SK-MEL-5 (cell line): Measurements from ENCODE around the gene SNCB. TPM values are rescaled to one million over a fixed set of nuclear protein-coding genes. Genes with fewer than 3 reads are reported as not detected.

ENCODE experiments used
- DNase-seq: peaks from one replicate; pipeline ENCODE4 v3.0.0-alpha.2; 2016; ENCODE audit warnings: low read depth, low spot score
- in situ Hi-C: cut with HindIII; loops from 2 replicates; pipeline ENCODE4 v1.10.0; 2016; ENCODE audit warnings: low sequenced_read_pairs, high pct_unique_total_duplicates, low pct_unique_long_range_greater_than_20kb
- total RNA-seq: library from RNA; depleted of rRNA; stranded (reverse); fragments of >200 nt; shearing (Covaris generic); gene quantifications from 2 replicates; pipeline ENCODE4 v1.2.3, GENCODE V29; 2014

Gene SNCB
- total RNA-seq, 1 experiment from 2014 or later: 0.26 TPM

DNA sequence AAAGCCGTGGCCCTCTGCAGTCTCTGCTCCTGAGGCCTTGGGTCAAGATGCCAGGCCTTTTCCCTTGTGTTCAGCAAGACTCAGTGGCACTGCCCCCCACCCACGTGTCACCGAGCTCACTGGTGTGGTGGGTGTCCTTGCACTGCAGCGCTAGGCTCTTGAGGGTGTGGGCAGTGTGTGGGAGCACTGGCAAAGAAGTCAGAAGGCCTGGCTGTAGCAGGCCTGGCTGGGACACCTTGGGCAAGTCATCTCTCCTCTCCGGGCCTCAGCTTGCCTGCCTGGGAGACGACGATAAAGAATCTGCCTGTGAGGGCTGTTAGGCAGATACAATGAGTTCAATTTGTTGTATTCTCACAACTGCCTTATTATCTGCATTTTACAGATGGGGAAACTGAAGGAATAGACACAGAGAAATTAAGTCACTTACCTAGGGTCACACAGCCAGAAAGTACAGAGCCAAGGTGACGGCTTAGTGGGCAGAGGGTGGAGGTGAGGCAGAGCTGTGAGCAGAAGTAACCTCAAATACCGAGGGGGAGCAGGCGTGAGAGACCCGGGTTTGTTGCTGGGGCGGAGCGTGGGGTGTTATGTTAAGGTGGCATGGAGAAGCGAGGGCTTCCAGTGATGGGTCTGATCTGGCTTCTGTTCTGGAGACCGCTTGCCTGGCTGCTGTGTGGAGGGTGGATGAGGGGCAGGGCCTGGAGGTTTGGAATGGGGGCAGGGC is 18.3 kb upstream of the SNCB start:
- in situ Hi-C loops: no loop called here

DNA sequence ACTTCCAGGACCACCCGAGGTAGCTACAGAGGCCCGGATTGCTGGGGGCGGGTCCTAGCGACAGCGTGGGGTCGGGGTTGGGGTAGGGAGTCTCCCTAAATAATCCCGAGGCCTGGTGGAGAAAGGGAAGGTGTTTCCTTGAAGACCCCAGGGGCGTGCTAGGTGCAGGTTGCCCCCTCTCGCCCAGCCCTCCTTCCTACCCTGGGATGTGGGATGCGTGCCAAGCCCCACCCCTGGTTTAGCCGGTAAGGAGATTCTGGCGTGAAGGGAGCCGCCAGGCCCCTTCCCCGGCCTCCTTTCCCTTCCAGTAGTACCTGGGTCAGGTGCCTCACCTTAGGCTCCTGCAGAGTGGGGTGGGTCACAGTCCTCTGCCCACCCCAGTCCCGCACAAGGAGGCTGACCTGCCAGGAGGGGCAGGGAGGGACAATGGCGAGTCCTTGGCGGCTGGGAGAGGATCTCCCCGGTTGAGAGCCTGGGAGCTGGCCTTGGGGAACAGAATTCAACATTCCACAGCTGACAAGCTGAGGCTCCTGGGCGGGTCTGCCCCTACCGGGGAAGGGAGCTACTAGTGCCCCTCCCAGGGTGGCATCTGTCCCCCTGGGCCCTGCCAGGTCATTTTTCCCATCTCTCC is 17.6 kb upstream of the SNCB start:
- DNase-seq: no peak
- in situ Hi-C loops: no loop called here

More for the DNA sequence above, 18.3 kb upstream of the SNCB start:
- no peak for DNase-seq

DNA sequence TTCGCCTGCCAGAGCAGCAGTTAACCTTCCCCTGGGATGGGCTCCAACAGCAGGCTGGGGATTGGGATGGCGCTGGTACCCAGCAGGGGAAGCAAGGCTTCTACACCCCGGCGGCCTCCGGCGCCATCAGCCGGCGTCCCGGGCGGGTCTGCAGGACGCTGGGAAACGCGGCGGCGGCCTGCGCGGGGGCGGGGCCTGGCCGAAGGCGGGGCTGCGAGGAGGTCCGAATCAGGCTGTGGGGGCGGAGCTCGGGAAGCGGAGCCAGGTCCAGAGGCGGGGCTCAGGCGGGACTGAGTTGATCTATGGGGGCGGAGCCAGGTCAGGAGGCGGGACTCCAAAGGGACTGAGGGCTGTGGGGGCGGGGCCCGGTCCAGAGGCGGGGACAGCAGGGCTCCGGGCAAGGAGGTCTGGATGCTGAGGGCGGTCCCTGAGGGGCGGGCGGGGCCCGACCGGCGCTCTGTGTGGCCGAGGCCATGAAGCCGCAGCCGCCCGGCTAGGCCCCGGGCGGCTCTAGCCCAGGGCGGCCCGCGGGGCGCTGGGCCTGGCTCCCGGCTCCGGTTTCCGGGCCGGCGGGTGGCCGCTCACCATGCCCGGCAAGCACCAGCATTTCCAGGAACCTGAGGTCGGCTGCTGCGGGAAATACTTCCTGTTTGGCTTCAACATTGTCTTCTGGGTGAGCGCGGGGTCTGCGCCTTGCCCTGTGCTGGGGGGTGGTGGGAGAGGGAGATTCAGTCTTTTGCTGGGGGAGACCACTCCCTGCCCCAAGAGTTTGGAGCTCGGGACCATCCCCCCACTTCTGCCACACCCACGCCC is 16.9 kb upstream of the SNCB start, which contains the start of gene TSPAN17:
Gene TSPAN17, plus strand, starts transcription at position 455 of the 813 bp plus-strand sequence. Its CDS starts 132 bp downstream, at position 587.
- in situ Hi-C loops: no loop called here
- DNase-seq: peak; percentile 97

DNA sequence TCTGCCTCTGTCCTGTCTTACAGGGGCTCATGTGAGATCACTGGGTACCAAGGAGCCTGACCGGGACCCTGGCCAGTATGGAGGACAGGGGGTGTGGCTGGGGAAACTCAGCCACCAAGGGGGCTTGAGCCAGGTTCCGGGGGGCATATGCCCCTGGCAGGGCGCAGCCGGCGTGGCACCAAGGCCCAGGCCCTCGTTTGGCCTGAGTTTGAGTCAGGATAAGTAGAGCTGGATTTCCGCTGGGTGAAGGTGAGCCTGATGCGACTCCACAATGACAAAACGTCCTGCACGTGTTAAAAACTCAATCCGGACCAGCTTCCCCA is 16.3 kb upstream of the SNCB start:
- DNase-seq: no peak
- in situ Hi-C loops: no loop called here

DNA sequence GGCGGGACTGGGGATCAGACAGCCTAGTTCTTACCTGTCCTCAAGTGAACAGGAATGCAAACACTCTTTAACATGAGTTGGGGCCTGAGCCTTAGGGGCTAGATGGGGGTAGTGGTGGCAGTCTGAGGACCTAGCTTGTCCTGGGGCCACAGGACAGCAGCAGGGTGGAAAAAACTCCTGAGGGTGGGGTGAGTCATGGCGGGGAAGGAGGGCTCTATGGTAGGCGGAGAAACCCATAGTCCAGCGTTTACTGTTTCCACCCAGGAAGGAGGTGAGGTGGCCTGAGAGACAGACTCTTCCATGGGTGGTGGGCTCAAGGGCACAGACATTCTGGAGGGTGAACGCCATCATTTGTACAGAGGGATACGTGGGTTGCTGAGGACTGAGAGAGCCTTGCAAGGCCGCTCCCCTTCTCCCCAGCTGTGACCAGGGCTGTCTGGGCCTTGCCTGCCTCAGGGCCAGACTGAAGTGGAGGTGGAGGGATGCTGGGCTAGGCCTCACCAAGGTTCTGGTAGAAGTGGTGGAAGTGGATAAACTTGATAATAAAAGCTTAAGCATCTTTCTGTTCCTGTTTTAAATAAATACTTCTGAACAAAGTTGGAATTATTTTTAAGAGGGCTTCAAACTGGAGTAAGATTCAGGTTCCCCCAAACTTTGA is 15.8 kb upstream of the SNCB start:
- in situ Hi-C loops: no loop called here
- no peak for DNase-seq

DNA sequence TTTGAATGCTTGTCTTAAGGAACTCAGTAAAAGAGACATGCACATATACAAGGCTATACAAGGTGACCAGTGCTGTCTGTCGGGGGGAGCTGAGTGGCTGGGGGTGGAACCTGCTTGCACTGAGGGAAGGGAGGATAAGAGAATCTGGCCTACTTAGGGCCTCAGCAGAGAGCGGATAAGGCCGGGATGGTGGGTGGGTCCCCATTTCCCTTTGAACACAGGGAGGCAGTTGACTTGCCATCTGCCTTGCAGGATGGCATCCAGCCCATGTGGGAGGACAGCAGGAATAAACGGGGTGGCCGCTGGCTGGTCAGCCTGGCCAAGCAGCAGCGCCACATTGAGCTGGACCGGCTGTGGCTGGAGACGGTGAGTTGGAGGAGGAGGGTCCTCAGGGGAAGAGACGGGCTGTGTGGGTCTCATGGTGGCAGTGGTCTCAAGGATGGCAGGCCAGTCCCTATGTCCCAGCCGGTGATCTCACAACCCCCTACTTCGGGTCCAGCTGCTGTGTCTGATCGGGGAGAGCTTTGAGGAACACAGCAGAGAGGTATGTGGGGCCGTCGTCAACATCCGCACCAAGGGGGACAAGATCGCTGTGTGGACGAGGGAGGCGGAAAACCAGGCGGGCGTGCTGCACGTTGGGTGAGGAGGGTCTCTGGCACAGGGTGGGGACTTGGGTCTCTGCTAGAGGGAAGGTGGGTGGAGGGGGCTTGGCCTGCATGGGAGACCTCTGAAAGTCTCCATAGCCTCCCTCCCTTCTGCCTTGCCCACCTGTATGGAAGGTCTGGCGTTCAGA is 14.7 kb upstream of the SNCB start:
- in situ Hi-C loops: no loop called here
- DNase-seq: no peak

DNA sequence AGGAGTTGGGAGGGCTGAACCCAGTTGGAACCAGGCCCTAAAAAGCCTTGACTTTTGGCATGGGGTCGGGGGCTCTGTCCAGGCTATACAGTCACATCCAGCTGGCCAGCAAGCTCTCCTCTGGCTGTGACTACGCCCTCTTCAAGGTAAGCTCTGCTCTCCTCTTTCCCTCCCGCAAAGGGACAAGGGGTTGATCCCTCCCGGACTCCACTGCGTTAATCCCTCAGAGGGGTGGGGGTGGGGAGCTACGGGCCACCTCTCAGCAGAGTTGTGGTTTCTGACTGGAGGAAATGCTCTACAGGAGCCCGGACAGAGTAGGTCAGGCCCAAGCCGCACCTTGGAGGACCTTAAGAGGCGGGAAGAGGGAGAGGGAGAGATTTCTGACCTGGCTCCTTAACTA is 14.0 kb upstream of the SNCB start:
- no peak for DNase-seq
- in situ Hi-C loops: no loop called here

DNA sequence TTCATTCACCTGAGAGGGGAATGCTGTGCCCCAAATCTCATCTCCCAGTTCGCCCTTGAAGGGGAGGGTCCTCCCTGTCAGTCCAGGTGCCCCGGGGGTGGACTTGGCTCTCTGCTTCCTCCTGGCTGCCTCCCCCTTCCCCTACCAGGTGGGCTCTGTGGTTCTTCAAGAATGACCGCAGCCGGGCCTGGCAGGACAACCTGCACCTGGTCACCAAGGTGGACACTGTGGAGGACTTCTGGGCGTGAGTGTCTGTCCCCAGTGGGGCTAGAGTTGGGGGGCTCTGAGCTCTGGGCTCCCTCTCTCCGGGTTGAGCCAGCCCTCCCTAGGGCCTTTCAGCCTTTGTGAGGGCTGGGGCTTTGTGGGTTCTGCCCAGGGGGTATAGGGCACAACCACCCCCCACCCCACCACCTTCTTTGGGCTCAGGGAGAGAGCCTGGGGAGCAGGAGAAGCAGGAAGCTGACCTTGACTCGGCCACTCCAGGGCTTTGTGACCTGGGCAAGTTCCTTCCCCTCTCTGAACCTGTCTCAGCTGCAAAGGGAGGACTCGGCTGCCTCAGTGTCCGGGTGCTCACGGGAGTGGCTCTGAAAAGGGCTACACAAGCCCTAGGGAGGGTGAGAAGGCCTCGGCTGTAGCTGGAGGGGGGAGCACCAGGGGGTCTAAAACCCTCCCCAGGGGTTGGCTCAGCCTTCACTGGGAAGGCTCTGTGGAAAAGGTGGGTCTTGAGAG is 13.3 kb upstream of the SNCB start:
- in situ Hi-C loops: no loop called here
- DNase-seq: no peak

DNA sequence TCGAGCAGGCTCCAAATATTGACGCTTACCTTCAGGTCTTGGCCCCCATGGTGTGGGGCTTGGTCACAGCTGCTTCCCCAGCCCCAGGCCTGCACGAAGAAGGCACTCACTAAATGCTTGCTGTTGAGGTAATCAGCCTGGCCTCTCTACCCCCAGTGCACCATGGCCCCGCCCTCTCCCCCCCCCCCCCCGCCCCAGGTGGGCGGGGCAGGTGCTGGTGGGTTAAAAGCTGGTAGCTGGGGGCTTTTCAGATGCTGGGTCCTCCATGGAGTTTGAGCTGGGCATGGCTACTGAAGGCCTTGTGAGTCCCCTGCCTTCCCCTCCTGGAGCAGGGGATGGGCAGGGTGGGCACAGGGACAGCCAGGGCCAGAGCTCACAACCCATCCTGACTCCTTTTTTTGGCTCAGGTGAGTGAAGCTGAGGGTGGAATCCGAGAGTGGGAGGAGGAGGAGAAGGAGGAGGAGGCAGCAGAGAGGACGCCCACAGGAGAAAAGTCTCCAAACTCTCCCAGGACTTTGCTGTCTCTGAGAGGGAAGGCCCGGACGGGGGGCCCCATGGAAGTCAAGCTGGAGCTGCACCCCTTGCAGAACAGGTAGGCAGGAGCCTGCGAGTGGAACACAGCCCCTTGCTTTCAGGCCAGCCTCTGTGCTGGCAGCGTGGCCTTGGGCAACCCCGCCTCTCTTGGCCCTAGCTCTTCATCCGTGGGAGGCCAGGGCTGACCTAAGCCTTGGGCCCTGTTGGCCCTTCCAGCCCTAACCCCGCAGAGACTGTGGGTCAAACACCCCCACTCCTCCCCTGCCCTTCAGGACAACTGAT is 12.5 kb upstream of the SNCB start:
- in situ Hi-C loops: no loop called here
- DNase-seq: no peak

DNA sequence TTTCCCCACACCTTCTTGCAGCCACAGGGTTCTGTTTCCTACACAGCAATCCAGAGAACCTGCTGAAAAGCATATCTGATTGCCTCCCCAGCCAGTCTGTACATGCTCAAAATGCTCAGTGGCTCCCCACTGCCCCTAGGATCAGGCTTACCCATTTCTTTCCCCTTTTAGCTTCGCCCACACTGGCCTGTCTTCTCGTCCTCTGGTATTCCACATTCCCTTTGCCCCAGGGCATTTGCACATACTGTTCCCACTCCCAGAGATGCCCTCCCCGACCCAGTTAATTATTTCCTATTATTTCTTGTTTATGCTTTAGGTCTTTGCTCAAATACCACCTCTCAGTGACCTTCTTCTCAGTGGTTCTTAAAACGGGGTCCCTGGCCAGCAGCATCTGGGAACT is 10.3 kb upstream of the SNCB start:
- in situ Hi-C loops: no loop called here
- no peak for DNase-seq

DNA sequence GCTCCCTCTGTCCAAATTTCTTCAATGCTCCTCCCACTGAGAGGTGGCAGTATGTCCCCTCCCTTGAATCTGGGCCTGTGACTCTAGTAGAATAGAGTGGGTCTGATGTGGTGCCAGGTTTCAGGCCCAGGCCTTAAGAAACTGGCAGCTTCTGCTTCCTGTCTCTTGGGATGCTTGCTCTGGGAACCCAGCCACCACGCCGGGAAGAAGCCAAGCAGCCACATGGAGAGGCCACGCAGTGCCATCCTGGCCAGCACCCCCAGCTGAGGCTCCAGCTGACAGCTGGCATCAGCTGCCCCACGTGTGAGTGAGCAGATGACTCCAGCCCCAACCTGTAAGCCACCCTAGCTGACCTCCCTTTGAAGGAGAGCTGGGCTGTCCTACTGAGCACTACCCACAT is 9.6 kb upstream of the SNCB start:
- no peak for DNase-seq

DNA sequence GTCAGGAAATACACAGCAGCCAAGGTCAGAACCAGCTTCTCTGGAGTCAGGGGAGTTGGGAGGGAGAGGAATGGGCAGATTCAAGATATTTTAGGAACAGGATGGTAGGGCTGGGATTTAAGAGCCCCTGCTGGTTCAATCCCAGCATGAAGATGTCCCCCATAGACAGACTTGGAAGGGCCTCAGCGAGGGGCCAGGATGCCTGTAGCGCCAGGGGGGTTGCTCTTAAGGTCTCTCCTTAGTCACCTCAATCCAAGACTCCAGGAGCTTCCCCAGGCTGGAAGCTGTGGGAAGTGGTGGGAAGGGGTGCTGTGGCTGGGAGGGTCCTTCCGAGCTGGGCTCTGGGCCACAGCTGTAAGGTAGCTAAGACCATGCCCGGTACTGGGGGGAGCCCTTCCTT is 8.9 kb upstream of the SNCB start:
- DNase-seq: no peak
- in situ Hi-C loops: no loop called here

More for the DNA sequence above, 9.6 kb upstream of the SNCB start:
- in situ Hi-C loops: no loop called here

DNA sequence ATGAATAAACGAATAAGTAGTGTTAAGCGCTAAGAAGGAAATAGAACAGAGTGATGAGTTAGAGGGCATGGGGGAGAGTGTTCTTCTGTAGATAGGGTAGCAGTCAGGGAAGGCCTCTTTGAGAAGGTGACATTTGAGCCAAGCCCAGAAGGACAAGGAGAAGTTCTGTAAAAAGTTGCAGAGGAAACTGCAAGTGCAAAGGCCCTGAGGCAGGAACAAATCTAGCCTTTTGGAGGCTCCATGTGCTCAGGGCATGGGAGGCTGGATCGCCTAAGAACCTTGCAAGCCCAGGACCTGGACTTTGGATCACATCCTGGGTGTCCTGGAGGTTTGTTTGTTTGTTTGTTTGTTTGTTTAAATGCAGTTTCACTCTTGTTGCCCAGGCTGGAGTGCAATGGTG is 8.1 kb upstream of the SNCB start:
- DNase-seq: no peak
- in situ Hi-C loops: no loop called here

DNA sequence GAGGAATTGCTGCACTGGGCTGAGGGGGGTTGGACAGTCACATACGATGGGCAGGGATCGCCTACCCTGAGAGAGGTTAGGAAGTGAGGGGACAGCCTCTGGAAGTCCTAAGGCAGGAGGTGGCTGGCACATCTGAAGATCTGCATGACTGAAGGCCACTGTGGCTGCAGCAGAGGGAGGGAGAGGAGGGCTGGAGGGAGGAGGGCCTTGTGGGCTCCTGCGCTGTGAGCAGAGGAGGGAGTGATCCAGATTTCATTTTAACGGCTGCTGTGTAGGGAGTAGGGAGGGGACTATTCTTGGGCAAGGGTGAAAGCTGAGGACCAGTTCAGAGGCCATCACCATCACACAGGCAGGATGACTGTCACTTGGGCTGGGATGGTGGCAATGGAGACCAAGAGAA is 7.2 kb upstream of the SNCB start:
- DNase-seq: no peak
- in situ Hi-C loops: no loop called here

DNA sequence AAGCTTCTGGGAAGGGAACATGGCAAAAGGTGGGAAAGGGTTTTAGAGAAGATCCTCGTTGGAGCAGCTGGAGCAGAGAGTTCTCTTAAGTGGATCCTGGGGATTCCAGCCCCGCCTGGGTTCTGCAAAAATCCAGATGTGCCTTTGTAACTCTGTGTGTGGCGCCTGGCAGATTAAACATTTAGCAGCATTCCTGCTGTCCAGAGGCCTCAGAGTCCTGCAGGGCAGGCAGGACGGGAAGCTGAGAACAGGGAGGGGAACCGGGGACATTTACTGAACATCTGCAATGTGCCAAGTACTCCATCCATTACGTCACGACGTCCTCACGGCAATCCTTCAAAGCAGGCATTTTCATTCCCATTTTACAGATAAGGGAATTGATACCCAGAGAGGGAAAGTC is 6.1 kb upstream of the SNCB start:
- in situ Hi-C loops: no loop called here
- no peak for DNase-seq

DNA sequence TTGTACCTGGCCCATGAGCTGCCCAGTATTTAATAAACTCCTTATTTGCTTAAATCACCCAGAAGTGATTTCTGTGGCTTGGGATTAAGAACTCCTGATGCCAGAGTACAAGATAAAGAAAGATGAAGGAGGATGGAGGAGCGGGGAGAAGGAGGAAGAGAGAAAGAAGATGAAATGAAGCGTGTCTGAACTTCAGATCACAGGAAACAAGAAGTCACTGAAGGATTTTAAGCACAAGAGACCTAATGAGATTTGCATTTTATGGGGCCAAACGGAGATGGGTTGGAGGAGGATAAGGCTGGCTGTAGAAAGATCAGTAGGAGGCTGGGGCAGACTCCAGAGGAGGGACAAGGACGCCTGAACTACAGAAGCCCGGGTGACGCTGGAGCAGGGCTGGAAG is 3.3 kb upstream of the SNCB start:
- in situ Hi-C loops: no loop called here
- DNase-seq: no peak
